ENCODE results near the gene POLR2M.

POLR2M gene

GRCh38 chr15:57738734-57739237 lies 32.3 kb downstream of the POLR2M start:
- no peak for DNase-seq (ENCODE audit: low spot score)

GRCh38 chr15:57740048-57740447 lies 33.5 kb downstream of the POLR2M start:
- DNase-seq (ENCODE audit: low spot score) = no peak

GRCh38 chr15:57741089-57741488 lies 34.6 kb downstream of the POLR2M start:
- no peak for DNase-seq (ENCODE audit: low spot score)

GRCh38 chr15:57743424-57743823 lies 36.9 kb downstream of the POLR2M start:
- DNase-seq (ENCODE audit: low spot score) = no peak

GRCh38 chr15:57746786-57747185 lies 40.3 kb downstream of the POLR2M start:
- DNase-seq (ENCODE audit: low spot score) = no peak

- DNase-seq (ENCODE audit: low spot score) = no peak
These were observed 40.8 kb downstream of the POLR2M start for GRCh38 chr15:57747206-57747896.

GRCh38 chr15:57751177-57751800 lies 44.8 kb downstream of the POLR2M start:
- DNase-seq (ENCODE audit: low spot score) = peak; percentile 77

- DNase-seq (ENCODE audit: low spot score) = peak; percentile 45
These were observed 45.9 kb downstream of the POLR2M start for GRCh38 chr15:57752436-57752835.

- no peak for DNase-seq (ENCODE audit: low spot score)
These were observed 46.3 kb downstream of the POLR2M start for GRCh38 chr15:57752840-57753239.

- no peak for DNase-seq (ENCODE audit: low spot score)
These were observed 50.0 kb downstream of the POLR2M start for GRCh38 chr15:57756466-57756865.

GRCh38 chr15:57758560-57758959 lies 52.0 kb downstream of the POLR2M start:
- DNase-seq (ENCODE audit: low spot score) = no peak

- no peak for DNase-seq (ENCODE audit: low spot score)
These were observed 55.0 kb downstream of the POLR2M start for GRCh38 chr15:57761562-57761961.

GRCh38 chr15:57762302-57762701 lies 55.8 kb downstream of the POLR2M start:
- no peak for DNase-seq (ENCODE audit: low spot score)

GRCh38 chr15:57763176-57763964 lies 56.9 kb downstream of the POLR2M start:
- DNase-seq (ENCODE audit: low spot score) = no peak

Measured in Ammon's horn (tissue), 1 donor.